Effector memory CD4-positive, alpha-beta T cell (primary cell): ENCODE data around the gene NCKAP1.
"Not testable (repeated sequence)": the region's sequence is repeated elsewhere in the genome, so short reads cannot be mapped to it uniquely, and the experiment has no call there.

ENCODE experiments used
- DNase-seq, 3 donors: peaks; one replicate each; pipeline ENCODE4 v3.0.0-alpha.2; 2020
- H3K27ac ChIP-seq: 2 replicates; pipeline ENCODE4 v1.7.0; 2013; ENCODE audit warnings: mild to moderate bottlenecking, low read length, moderate library complexity; ENCODE audit not compliant: insufficient read depth, poor library complexity, severe bottlenecking
- H3K27me3 ChIP-seq: replicated peaks from 2 replicates; pipeline ENCODE4 v1.7.0; 2013; ENCODE audit warnings: mild to moderate bottlenecking, low read length; ENCODE audit not compliant: insufficient read depth, control insufficient read depth, poor library complexity, severe bottlenecking
- H3K36me3 ChIP-seq: 2 replicates; pipeline ENCODE4 v1.7.0; 2013; ENCODE audit warnings: mild to moderate bottlenecking, low read length, moderate library complexity; ENCODE audit not compliant: control insufficient read depth, insufficient read depth
- H3K4me1 ChIP-seq: 2 replicates; pipeline ENCODE4 v1.7.0; 2013; ENCODE audit warnings: low read length, mild to moderate bottlenecking; ENCODE audit not compliant: control insufficient read depth, insufficient read depth, poor library complexity, severe bottlenecking
- H3K4me3 ChIP-seq: 2 replicates; pipeline ENCODE4 v1.7.0; 2013; ENCODE audit warnings: low read length, low read depth, mild to moderate bottlenecking; ENCODE audit not compliant: insufficient read depth, poor library complexity, severe bottlenecking
- H3K9me3 ChIP-seq: 2 replicates; pipeline ENCODE4 v1.7.0; 2013; ENCODE audit warnings: mild to moderate bottlenecking, low read length, moderate library complexity; ENCODE audit not compliant: control insufficient read depth

The NCKAP1 gene

DNA sequence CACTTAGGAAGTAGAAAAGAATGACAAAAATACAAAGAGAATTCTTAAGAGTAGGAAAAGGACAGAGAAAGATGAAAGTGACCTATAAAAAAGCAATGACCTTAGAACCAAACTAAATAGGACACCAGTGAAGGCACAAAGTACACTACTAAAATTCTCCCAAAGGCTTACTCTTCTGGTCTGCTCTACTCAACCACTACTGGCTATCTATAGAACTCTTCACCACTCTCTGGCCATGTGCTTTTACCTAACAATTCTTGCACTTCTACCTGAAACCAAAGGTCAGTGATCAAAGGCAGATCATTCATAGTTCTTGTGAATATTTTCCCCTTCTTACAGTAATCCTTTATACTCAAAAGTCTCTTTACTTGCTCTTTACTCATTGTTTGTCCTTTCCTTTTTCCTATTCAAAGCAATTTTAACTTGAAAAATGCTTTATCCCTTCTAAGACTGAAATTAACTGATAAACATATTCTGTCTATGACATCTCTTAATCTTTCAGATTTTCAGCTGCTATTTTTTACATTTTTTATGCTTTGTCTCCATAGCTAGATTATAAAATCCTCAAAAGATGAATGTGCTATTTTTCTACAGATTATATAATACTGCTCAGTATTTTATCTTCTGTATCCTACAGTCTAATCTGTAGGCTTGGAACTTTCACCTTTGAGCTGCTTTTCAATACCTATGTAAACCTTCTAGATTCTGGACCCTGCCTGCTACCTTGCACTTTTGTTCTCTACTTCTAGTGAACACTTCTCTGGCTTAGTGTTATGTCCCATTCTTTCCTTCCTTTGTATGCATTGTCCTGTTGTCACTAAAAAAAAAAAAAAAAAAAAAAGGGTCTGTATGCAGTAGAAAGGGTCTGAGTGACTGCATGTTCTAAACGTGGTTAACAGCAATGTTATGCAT, 64.6 kb downstream of the NCKAP1 start:
- DNase-seq: no peak
- Histone ChIP-seq H3K36me3 (peaks cover 3% of the 10 kb centered on the region), H3K4me3 (no peak overlapping the region), H3K9me3 (no peaks in the 10 kb centered on the region), H3K4me1 (no peaks in the 10 kb centered on the region), H3K27me3 (no peaks in the 10 kb centered on the region), H3K27ac (no peak overlapping the region)

GRCh38 chr2:182972548-182972942, 65.7 kb downstream of the NCKAP1 start:
- Histone ChIP-seq H3K27me3 (no peaks in the 10 kb centered on the region), H3K9me3 (no peaks in the 10 kb centered on the region), H3K36me3 (peaks cover 6% of the 10 kb centered on the region), H3K27ac (no peak overlapping the region), H3K4me3 (no peak overlapping the region), H3K4me1 (no peaks in the 10 kb centered on the region)
- DNase-seq: no peak

- H3K36me3 ChIP-seq: peaks cover 6% of the 10 kb centered on the region
These were observed 66.3 kb downstream of the NCKAP1 start for GRCh38 chr2:182971820-182972547.

GRCh38 chr2:182970486-182970885, 67.8 kb downstream of the NCKAP1 start:
- DNase-seq: no peak
- Histone ChIP-seq H3K4me1 (no peaks in the 10 kb centered on the region), H3K36me3 (peaks cover 6% of the 10 kb centered on the region), H3K4me3 (no peak overlapping the region), H3K27ac (no peak overlapping the region), H3K9me3 (no peaks in the 10 kb centered on the region), H3K27me3 (no peaks in the 10 kb centered on the region)

More at GRCh38 chr2:182971820-182972547, 66.3 kb downstream of the NCKAP1 start:
- no peak for DNase-seq
- no peaks in the 10 kb centered on the region for H3K4me1 ChIP-seq
- H3K9me3 ChIP-seq: no peaks in the 10 kb centered on the region
- no peak overlapping the region for H3K4me3 ChIP-seq
- no peaks in the 10 kb centered on the region for H3K27me3 ChIP-seq
- H3K27ac ChIP-seq: no peak overlapping the region

GRCh38 chr2:182968493-182968892, 69.8 kb downstream of the NCKAP1 start:
- Histone ChIP-seq H3K9me3 (no peaks in the 10 kb centered on the region), H3K36me3 (peaks cover 6% of the 10 kb centered on the region), H3K4me3 (no peak overlapping the region), H3K4me1 (no peaks in the 10 kb centered on the region), H3K27ac (no peak overlapping the region), H3K27me3 (no peaks in the 10 kb centered on the region)
- no peak for DNase-seq

DNA sequence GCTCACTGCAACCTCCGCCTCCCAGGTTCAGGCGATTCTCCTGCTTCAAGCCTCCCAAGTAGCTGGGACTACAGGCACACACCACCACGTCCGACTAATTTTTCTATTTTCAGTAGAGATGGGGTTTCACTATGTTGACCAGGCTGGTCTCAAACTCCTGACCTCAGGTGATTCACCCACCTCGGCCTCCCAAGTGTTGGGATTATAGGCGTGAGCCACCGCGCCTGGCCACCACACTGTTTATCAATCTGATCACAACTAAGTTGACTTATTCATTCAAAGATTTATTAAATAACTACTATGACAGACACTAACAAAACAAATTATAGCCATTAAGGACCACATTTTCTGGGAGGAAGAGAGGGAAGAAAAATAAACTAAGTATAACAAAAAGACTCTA, 71.9 kb downstream of the NCKAP1 start:
- not testable (repeated sequence) for H3K36me3 ChIP-seq, H3K9me3 ChIP-seq, H3K4me3 ChIP-seq, H3K27ac ChIP-seq, H3K27me3 ChIP-seq, DNase-seq, H3K4me1 ChIP-seq

GRCh38 chr2:182962641-182963040, 75.6 kb downstream of the NCKAP1 start:
- Histone ChIP-seq H3K27ac (no peak overlapping the region), H3K4me1 (no peaks in the 10 kb centered on the region), H3K4me3 (no peak overlapping the region), H3K27me3 (no peaks in the 10 kb centered on the region), H3K9me3 (no peaks in the 10 kb centered on the region), H3K36me3 (no peaks in the 10 kb centered on the region)
- DNase-seq: no peak

DNA sequence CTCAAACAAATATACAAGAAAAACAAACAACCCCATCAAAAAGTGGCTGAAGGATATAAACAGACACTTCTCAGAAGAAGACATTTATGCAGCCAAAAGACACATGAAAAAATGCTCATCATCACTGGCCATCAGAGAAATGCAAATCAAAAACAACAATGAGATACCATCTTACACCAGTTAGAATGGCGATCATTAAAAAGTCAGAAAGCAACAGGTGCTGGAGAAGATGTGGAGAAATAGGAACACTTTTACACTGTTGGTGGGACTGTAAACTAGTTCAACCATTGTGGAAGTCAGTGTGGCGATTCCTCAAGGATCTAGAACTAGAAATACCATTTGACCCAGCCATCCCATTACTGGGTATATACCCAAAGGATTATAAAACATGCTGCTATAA, 77.4 kb downstream of the NCKAP1 start:
- H3K4me1 ChIP-seq, H3K27ac ChIP-seq, H3K36me3 ChIP-seq, H3K27me3 ChIP-seq, DNase-seq, H3K4me3 ChIP-seq, H3K9me3 ChIP-seq: not testable (repeated sequence)

DNA sequence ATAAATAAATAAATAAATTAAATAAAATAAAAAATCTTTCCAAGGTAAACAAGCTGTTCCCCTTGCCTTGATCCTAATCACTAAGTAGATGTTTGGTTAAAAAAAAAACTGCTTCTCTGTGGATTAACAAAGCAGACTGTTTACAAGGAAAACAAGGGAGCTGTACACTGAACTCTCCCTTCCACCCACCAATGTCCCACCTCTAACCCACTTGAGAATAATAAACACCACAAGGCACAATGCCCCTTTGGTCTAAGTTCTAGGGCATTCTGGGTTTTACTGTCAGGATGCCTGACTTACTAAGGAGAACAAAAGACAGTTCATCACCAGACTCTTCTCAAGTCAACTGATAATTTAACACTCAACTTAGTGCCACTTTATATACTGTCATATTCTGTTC, 83.5 kb downstream of the NCKAP1 start:
- H3K4me1 ChIP-seq: no peaks in the 10 kb centered on the region
- H3K9me3 ChIP-seq: no peaks in the 10 kb centered on the region
- H3K36me3 ChIP-seq: no peaks in the 10 kb centered on the region
- no peak for DNase-seq
- H3K27me3 ChIP-seq: no peaks in the 10 kb centered on the region
- no peak overlapping the region for H3K27ac ChIP-seq
- H3K4me3 ChIP-seq: no peak overlapping the region
